ENCODE results near the gene PYDC1. TPM values are rescaled to one million over a fixed set of nuclear protein-coding genes. Genes with fewer than 3 reads are reported as not detected.

The PYDC1 gene
- total and polyA plus RNA-seq, 2 of the 13 experiments (the other 11 are each of a cell fraction or from before 2014, with no cell fraction given), result not detected

DNA sequence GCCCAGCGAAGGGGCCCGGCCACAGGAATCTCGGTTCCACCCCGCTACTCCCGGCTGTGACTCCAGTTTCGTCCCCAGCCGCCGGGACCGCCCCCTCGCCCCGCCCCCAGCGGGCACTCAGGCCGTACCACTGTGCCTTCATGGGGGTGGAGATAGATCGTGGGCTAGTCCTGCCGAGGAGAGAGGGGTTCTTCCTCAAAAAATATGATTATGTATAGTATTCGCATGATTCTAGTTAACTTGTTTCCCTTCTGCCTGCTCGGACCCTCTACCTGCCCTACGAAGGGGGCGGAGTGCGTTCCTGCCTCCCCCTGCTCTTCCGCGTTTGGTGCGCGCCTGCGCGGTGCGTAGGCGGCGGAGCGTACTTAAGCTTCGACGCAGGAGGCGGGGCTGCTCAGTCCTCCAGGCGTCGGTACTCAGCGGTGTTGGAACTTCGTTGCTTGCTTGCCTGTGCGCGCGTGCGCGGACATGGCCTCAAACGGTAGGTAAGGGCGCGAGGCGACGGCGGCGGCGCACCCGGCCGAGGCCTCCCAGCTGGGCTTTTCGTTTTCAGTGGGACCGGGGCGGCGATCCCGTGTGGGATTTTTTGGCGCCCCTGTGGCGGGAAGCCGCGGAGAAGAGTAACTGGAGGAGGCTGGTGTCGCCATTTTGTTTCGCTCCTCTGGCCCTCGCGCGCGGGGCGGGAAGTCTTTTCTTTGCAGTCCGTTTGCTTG lies 37.0 kb downstream of the PYDC1 start, which contains the start of gene FUS:
Gene FUS, plus strand, starts transcription at position 393 of the 713 bp plus-strand sequence. Its CDS starts 76 bp downstream, at position 469.
- peak within 1 kb of the TSS; percentile 98 for H3K9ac ChIP-seq (ENCODE audit: insufficient read depth, low read depth, low read length)
- FAIRE-seq (peak; percentile 48), ATAC-seq (peak; percentile 74), DNase-seq (ENCODE audit: low spot score) (peak; percentile 84)
- intact Hi-C loops (cut with micrococcal nuclease; ENCODE audit: unreplicated experiment) (no loop called here), in situ Hi-C loops (cut with HindIII; ENCODE audit: extremely low pct_ligation_motif_present, low pct_unique_long_range_greater_than_20kb) (no loop called here)
- CTCF ChIA-PET (ENCODE audit: low intra/inter-chr PET ratio, low total read pairs), result no interaction called here
- peaks cover 44% of the 10 kb centered on the region for H4K20me1 ChIP-seq (ENCODE audit: insufficient read depth, low read length)
- peaks cover 53% of the 10 kb centered on the region for H3K79me2 ChIP-seq (ENCODE audit: insufficient read depth, low read length)
- WGBS (ENCODE audit: low lambda C conversion rate), result under 1% methylated on average over 33 of the region's 69 CpGs
- no peaks in the 10 kb centered on the region for H3K9me3 ChIP-seq (ENCODE audit: low read length)
- POLR2A ChIA-PET, result interaction anchor here (0.5 to 2.5 kb wide), 46 partner anchors 9 to 533 kb away, joined by 3 to 65 read pairs (median 6); partner anchors contain the start of genes ARMC5, HSD3B7, KAT8 and PHKG2
- peak within 1 kb of the TSS; percentile 90 for H3K4me2 ChIP-seq (ENCODE audit: low read depth, low read length)
- no TSS peak for BruUV-seq (replicated peaks)
- peaks cover 50% of the 10 kb centered on the region for H3K4me1 ChIP-seq (ENCODE audit: insufficient read depth, low read length)
- no peaks in the 10 kb centered on the region; a peak in 1 of 5 replicates for H3K27me3 ChIP-seq (ENCODE audit: control insufficient read depth in 1 of 2, insufficient read depth in 2 of 2, low read length in 2 of 2)
- H3K4me3 ChIP-seq (replicated peaks in 1 of 3; ENCODE audit: insufficient read depth in 1 of 3, low read depth in 2 of 3, low read length in 3 of 3), result peak within 1 kb of the TSS; percentile 90 to 93 (median 93)
- H3K36me3 ChIP-seq (replicated peaks in 1 of 2; ENCODE audit: control insufficient read depth in 1 of 2, insufficient read depth in 2 of 2, low read length in 2 of 2), result peaks cover 16 to 31% of the 10 kb centered on the region in 2 experiments
- peak within 1 kb of the TSS; percentile 94 for H3K27ac ChIP-seq (ENCODE audit: extremely low read length, insufficient read depth, low read length)
- H2AFZ ChIP-seq (ENCODE audit: low read length), result peak within 1 kb of the TSS; percentile 8
- TF ChIP-seq PHF21A (CRISPR knock-in tag; IDR thresholded peaks at IDR 0.05) (no peak), CBX1 (IDR thresholded peaks at IDR 0.05; ENCODE audit: low read depth) (peak; percentile 99), RORA (CRISPR knock-in tag; IDR thresholded peaks at IDR 0.05) (no peak), JUN (CRISPR knock-in tag; IDR thresholded peaks at IDR 0.05) (peak; percentile 78), BCL6 (CRISPR knock-in tag; IDR thresholded peaks at IDR 0.05) (peak; percentile 79), HMGA1 (CRISPR knock-in tag; conservative IDR thresholded peaks at IDR 0.05) (no peak), KLF6 (CRISPR knock-in tag; IDR thresholded peaks at IDR 0.05) (peak; percentile 98), ZNF572 (CRISPR knock-in tag; IDR thresholded peaks at IDR 0.05) (peak; percentile 98), SMAD3 (CRISPR knock-in tag; IDR thresholded peaks at IDR 0.05) (peak; percentile 91), SPEN (CRISPR knock-in tag; IDR thresholded peaks at IDR 0.05; ENCODE audit: low read depth) (peak; percentile 15), FOXK1 (CRISPR knock-in tag; IDR thresholded peaks at IDR 0.05; ENCODE audit: borderline replicate concordance, low read depth) (peak; percentile 85), PCBP2 (optimal IDR thresholded peaks at IDR 0.05; ENCODE audit: low read depth, low read length, poor library complexity, severe bottlenecking) (no peak), ZBTB38 (CRISPR knock-in tag; IDR thresholded peaks at IDR 0.05) (no peak; the same call in none of the 2 replicates), CC2D1A (CRISPR knock-in tag; IDR thresholded peaks at IDR 0.05) (no peak), RCOR2 (CRISPR knock-in tag; IDR thresholded peaks at IDR 0.05) (no peak), ATF1 (CRISPR knock-in tag; IDR thresholded peaks at IDR 0.05) (peak; percentile 51; the same call in 1 of the 2 replicates), ZFP36L2 (CRISPR knock-in tag; IDR thresholded peaks at IDR 0.05) (peak; percentile 96), SOX13 (IDR thresholded peaks at IDR 0.05) (peak; percentile 18; the same call in 1 of the 2 replicates), SOX13 (CRISPR knock-in tag; conservative IDR thresholded peaks at IDR 0.05 in 1 of 2, IDR thresholded peaks at IDR 0.05 in 1 of 2) (no peak; a peak in 1 of 4 replicates), ZNF367 (CRISPR knock-in tag; IDR thresholded peaks at IDR 0.05; ENCODE audit: borderline replicate concordance) (0 out of 2 replicates have a peak, but pooled peaks have one; percentile 73), SP5 (CRISPR knock-in tag; IDR thresholded peaks at IDR 0.05; ENCODE audit: borderline replicate concordance, low read depth) (peak; percentile 95), NRL (CRISPR knock-in tag; IDR thresholded peaks at IDR 0.05; ENCODE audit: borderline replicate concordance) (peak; percentile 5; the same call in 1 of the 2 replicates), KLF16 (CRISPR knock-in tag; IDR thresholded peaks at IDR 0.05) (peak; percentile 75 to 97; a peak in 3 of 4 replicates), RNF2 (conservative IDR thresholded peaks at IDR 0.05; ENCODE audit: low read depth) (0 out of 2 replicates have a peak, but pooled peaks have one; percentile 36)
- TF ChIP-seq, protein P1, sequence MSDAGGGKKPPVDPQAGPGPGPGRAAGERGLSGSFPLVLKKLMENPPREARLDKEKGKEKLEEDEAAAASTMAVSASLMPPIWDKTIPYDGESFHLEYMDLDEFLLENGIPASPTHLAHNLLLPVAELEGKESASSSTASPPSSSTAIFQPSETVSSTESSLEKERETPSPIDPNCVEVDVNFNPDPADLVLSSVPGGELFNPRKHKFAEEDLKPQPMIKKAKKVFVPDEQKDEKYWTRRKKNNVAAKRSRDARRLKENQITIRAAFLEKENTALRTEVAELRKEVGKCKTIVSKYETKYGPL (CRISPR knock-in tag; IDR thresholded peaks at IDR 0.05), result peak; percentile 52; the same call in 1 of the 2 replicates
- TF ChIP-seq, protein P2, sequence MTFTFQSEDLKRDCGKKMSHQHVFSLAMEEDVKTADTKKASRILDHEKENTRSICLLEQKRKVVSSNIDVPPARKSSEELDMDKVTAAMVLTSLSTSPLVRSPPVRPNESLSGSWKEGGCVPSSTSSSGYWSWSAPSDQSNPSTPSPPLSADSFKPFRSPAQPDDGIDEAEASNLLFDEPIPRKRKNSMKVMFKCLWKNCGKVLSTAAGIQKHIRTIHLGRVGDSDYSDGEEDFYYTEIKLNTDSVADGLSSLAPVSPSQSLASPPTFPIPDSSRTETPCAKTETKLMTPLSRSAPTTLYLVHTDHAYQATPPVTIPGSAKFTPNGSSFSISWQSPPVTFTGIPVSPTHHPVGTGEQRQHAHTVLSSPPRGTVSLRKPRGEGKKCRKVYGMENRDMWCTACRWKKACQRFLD (CRISPR knock-in tag; IDR thresholded peaks at IDR 0.05; ENCODE audit: borderline replicate concordance), result peak; percentile 97

Measured in HepG2 (cell line).